GM03348 (cell line): ENCODE measurements around the gene INPP5A.
"Not testable (repeated sequence)": the region's sequence is repeated elsewhere in the genome, so short reads cannot be mapped to it uniquely, and the experiment has no call there.

Source experiments
- DNase-seq: peaks from one replicate; pipeline ENCODE4 v3.0.0; 2012; ENCODE audit warnings: low spot score

The INPP5A gene

GRCh38 chr10:132788180-132788830, 250.7 kb downstream of the INPP5A start:
- peak; percentile 54 for DNase-seq

GRCh38 chr10:132788831-132789219, 251.2 kb downstream of the INPP5A start:
- DNase-seq, result no peak

GRCh38 chr10:132789659-132790148, 252.1 kb downstream of the INPP5A start:
- no peak for DNase-seq

- DNase-seq, result peak; percentile 36
Observed at GRCh38 chr10:132790470-132790869, 252.9 kb downstream of the INPP5A start.

GRCh38 chr10:132790934-132791829, 253.6 kb downstream of the INPP5A start:
- no peak for DNase-seq

- not testable (repeated sequence) for DNase-seq
Observed at GRCh38 chr10:132792099-132792498, 254.5 kb downstream of the INPP5A start.

GRCh38 chr10:132792796-132793195, 255.2 kb downstream of the INPP5A start:
- no peak for DNase-seq

- no peak for DNase-seq
Observed at GRCh38 chr10:132793213-132793612, 255.6 kb downstream of the INPP5A start.

GRCh38 chr10:132793871-132794849, 256.6 kb downstream of the INPP5A start:
- DNase-seq, result peak; percentile 53

GRCh38 chr10:132796846-132797245, 259.3 kb downstream of the INPP5A start:
- no peak for DNase-seq

GRCh38 chr10:132797986-132798385, 260.4 kb downstream of the INPP5A start:
- not testable (repeated sequence) for DNase-seq

GRCh38 chr10:132798403-132798802, 260.8 kb downstream of the INPP5A start:
- no peak for DNase-seq

- DNase-seq, result no peak
Observed at GRCh38 chr10:132798876-132799275, 261.3 kb downstream of the INPP5A start.

GRCh38 chr10:132799865-132800264, 262.3 kb downstream of the INPP5A start:
- DNase-seq, result no peak

- no peak for DNase-seq
Observed at GRCh38 chr10:132802048-132802447, 264.5 kb downstream of the INPP5A start.

- DNase-seq, result no peak
Observed at GRCh38 chr10:132802694-132803320, 265.2 kb downstream of the INPP5A start.

- DNase-seq, result no peak
Observed at GRCh38 chr10:132803416-132804210, 266.0 kb downstream of the INPP5A start.

GRCh38 chr10:132804287-132804686, 266.7 kb downstream of the INPP5A start:
- DNase-seq, result no peak

- no peak for DNase-seq
Observed at GRCh38 chr10:132804785-132805426, 267.3 kb downstream of the INPP5A start.

- DNase-seq, result no peak
Observed at GRCh38 chr10:132805599-132805998, 268.0 kb downstream of the INPP5A start.
